HepG2 (cell line): ENCODE measurements around the gene SYNGAP1. TPM values are rescaled to one million over a fixed set of nuclear protein-coding genes. Genes with fewer than 3 reads are reported as not detected.
A peak's percentile ranks its signal among the peaks of the same experiment; 100 is the strongest.

Experiments used
- IKZF1 ChIP-seq: fragments of 450-650 bp; IDR thresholded peaks from 2 replicates; pipeline ENCODE4 v1.7.1; 2016
- NKX3-1 ChIP-seq: sonication (generic); formaldehyde crosslinking; IDR thresholded peaks from 2 replicates; pipeline ENCODE4 v1.5.0; 2020; ENCODE audit warnings: missing genetic modification reagents
- PCBP1 ChIP-seq: fragments of 200-400 bp; formaldehyde crosslinking; IDR thresholded peaks from 2 replicates; pipeline ENCODE4 v1.6.1; 2017; ENCODE audit warnings: mild to moderate bottlenecking, low read depth, low read length, borderline replicate concordance
- RAD21 ChIP-seq: fragments of 450-650 bp; formaldehyde crosslinking; IDR thresholded peaks from 2 replicates; pipeline ENCODE4 v1.5.0; 2020; ENCODE audit warnings: mild to moderate bottlenecking
- SMYD3 ChIP-seq: sonication (generic); formaldehyde crosslinking; IDR thresholded peaks from 2 replicates; pipeline ENCODE4 v1.8.1; 2023; ENCODE audit warnings: mild to moderate bottlenecking, missing genetic modification reagents
- SUZ12 ChIP-seq: fragments of 150-350 bp; IDR thresholded peaks from 2 replicates; pipeline ENCODE4 v1.6.1; 2014; ENCODE audit warnings: low read depth, low read length
- SYNCRIP ChIP-seq: fragments of 200-400 bp; formaldehyde crosslinking; IDR thresholded peaks from 2 replicates; pipeline ENCODE4 v1.6.1; 2018; ENCODE audit warnings: mild to moderate bottlenecking, low read depth, low read length; ENCODE audit not compliant: insufficient read depth
- ZBTB3 ChIP-seq: sonication (generic); formaldehyde crosslinking; IDR thresholded peaks from 2 replicates; pipeline ENCODE4 v1.4.0; 2020; ENCODE audit warnings: low read depth, mild to moderate bottlenecking, moderate library complexity, missing genetic modification reagents, borderline replicate concordance
- ZNF12 ChIP-seq: sonication (generic); formaldehyde crosslinking; IDR thresholded peaks from 2 replicates; pipeline ENCODE4 v1.5.0; 2020; ENCODE audit warnings: missing genetic modification reagents
- ZNF329 ChIP-seq: sonication (generic); formaldehyde crosslinking; IDR thresholded peaks from 2 replicates; pipeline ENCODE4 v1.9.0; 2021; ENCODE audit warnings: low read depth, mild to moderate bottlenecking, missing genetic modification reagents
- ZNF430 ChIP-seq: sonication (generic); formaldehyde crosslinking; IDR thresholded peaks from 2 replicates; pipeline ENCODE4 v1.9.0; 2021; ENCODE audit warnings: mild to moderate bottlenecking, missing genetic modification reagents
- ZNF883 ChIP-seq: sonication (generic); formaldehyde crosslinking; IDR thresholded peaks from 2 replicates; pipeline ENCODE4 v1.5.1; 2020; ENCODE audit warnings: mild to moderate bottlenecking, missing genetic modification reagents; ENCODE audit errors: not compliant biosample characterization
- polyA plus RNA-seq, 8 experiments: library from polyadenylated mRNA; depleted of rRNA in 3 of 8; stranded (reverse) in 7 of 8; unstranded in 1 of 8; fragments of >200 nt; fragmentation: Illumina TruSeq in 4 of 8; extraction: Trizol in 4 of 8; gene quantifications; 2 replicates each; pipeline versions ENCODE4 v1.2.1 to v1.2.3, GENCODE V29; 2011 to 2016; ENCODE audit warnings: low read depth in 4 of 8, missing spikeins in 1 of 8, mixed read lengths in 1 of 8; ENCODE audit not compliant: insufficient read depth in 1 of 8
- total RNA-seq, 5 experiments: library from RNA; depleted of rRNA; stranded (reverse); fragments of >200 nt; fragmentation: Illumina TruSeq; extraction: Trizol; gene quantifications; 2 replicates each; pipeline ENCODE4 v1.2.3, GENCODE V29; 2016; ENCODE audit warnings: low read depth in 1 of 5
- TF ChIP-seq, protein P1 (sequence below): sonication (generic); formaldehyde crosslinking; IDR thresholded peaks from 2 replicates; pipeline ENCODE4 v1.8.1; 2022; ENCODE audit warnings: low read depth, mild to moderate bottlenecking, missing genetic modification reagents
- TF ChIP-seq, protein P2 (sequence below): IDR thresholded peaks from 2 replicates; pipeline ENCODE4 v1.6.1; 2016; ENCODE audit warnings: low read depth, control low read depth
- TF ChIP-seq, protein P3 (sequence below): IDR thresholded peaks from 2 replicates; pipeline ENCODE4 v1.6.1; 2012; ENCODE audit warnings: low read depth, low read length, improper control_type of control experiment
- TF ChIP-seq, protein P4 (sequence below): sonication (generic); formaldehyde crosslinking; IDR thresholded peaks from 2 replicates; pipeline ENCODE4 v1.9.0; 2022; ENCODE audit warnings: low read depth, missing genetic modification reagents

Gene SYNGAP1
- total and polyA plus RNA-seq, 2 of the 13 experiments (the other 11 are each of a cell fraction or from before 2014, with no cell fraction given): 0.75 to 1.1 TPM

DNA sequence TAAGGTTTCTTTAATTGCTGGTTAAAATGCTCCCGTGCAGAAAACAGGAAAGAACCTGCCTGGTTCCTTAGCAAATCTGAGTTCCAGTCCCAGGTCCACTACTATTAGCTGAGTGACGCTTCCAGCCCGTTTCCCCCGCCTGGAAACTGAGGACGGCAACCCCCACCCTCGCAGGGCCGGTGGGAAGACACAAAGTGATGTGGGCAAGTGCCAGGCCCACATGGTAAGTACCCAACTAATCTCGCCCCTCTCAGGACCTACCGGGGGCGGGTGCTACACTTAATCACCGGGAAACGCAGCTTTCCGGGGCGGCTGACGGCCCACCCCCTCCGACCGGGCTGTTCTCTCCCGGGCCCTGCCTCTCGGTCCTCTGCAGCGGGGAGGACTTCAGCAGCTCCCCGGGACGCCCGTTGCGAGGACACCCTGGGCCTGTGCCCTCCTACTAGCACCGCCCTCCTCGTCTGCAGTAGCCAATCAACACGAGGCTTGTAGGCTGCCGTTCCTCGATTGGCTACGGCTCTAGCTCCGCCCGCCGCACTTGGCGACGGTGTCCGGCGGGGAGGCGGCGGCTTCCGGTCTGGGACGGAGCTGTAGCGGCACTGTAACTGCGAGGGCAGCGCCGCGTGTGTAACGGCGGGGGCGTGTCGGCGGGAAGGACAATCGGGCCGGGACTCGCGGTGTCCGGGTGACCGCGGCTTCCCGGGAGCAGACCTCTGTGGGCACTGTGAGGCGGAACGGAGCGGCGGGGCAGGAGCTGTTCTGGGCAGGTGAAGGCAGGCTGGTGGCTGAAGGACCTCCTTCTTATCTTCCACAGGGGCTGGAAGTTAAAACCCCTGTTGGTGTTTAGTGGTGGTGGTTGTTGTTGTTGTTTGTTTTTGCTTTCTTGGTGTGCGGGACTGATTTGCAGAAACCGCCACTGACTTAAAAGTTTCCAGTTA lies 34.4 kb downstream of the SYNGAP1 start, which contains the start of gene ZBTB9 (continued):
- TF ChIP-seq, protein P1, sequence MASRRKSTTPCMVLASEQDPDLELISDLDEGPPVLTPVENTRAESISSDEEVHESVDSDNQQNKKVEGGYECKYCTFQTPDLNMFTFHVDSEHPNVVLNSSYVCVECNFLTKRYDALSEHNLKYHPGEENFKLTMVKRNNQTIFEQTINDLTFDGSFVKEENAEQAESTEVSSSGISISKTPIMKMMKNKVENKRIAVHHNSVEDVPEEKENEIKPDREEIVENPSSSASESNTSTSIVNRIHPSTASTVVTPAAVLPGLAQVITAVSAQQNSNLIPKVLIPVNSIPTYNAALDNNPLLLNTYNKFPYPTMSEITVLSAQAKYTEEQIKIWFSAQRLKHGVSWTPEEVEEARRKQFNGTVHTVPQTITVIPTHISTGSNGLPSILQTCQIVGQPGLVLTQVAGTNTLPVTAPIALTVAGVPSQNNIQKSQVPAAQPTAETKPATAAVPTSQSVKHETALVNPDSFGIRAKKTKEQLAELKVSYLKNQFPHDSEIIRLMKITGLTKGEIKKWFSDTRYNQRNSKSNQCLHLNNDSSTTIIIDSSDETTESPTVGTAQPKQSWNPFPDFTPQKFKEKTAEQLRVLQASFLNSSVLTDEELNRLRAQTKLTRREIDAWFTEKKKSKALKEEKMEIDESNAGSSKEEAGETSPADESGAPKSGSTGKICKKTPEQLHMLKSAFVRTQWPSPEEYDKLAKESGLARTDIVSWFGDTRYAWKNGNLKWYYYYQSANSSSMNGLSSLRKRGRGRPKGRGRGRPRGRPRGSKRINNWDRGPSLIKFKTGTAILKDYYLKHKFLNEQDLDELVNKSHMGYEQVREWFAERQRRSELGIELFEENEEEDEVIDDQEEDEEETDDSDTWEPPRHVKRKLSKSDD (CRISPR knock-in tag): no peak; the same call in 1 of the 2 replicates
- TF ChIP-seq SUZ12 (no peak), NKX3-1 (CRISPR knock-in tag) (peak; percentile 45; the same call in 1 of the 2 replicates), SYNCRIP (no peak), ZNF430 (CRISPR knock-in tag) (peak; percentile 96), ZNF12 (CRISPR knock-in tag) (0 out of 2 replicates have a peak, but pooled peaks have one; percentile 56), PCBP1 (0 out of 2 replicates have a peak, but pooled peaks have one; percentile 68), ZBTB3 (CRISPR knock-in tag) (peak; percentile 82; the same call in 1 of the 2 replicates), SMYD3 (CRISPR knock-in tag) (0 out of 2 replicates have a peak, but pooled peaks have one; percentile 63), RAD21 (CRISPR knock-in tag) (0 out of 2 replicates have a peak, but pooled peaks have one; percentile 28), ZNF883 (CRISPR knock-in tag) (peak; percentile 86), ZNF329 (CRISPR knock-in tag) (peak; percentile 78; the same call in 1 of the 2 replicates), IKZF1 (no peak)
- TF ChIP-seq, protein P2, sequence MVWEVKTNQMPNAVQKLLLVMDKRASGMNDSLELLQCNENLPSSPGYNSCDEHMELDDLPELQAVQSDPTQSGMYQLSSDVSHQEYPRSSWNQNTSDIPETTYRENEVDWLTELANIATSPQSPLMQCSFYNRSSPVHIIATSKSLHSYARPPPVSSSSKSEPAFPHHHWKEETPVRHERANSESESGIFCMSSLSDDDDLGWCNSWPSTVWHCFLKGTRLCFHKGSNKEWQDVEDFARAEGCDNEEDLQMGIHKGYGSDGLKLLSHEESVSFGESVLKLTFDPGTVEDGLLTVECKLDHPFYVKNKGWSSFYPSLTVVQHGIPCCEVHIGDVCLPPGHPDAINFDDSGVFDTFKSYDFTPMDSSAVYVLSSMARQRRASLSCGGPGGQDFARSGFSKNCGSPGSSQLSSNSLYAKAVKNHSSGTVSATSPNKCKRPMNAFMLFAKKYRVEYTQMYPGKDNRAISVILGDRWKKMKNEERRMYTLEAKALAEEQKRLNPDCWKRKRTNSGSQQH (CRISPR knock-in tag): peak; percentile 95
- TF ChIP-seq, protein P3, sequence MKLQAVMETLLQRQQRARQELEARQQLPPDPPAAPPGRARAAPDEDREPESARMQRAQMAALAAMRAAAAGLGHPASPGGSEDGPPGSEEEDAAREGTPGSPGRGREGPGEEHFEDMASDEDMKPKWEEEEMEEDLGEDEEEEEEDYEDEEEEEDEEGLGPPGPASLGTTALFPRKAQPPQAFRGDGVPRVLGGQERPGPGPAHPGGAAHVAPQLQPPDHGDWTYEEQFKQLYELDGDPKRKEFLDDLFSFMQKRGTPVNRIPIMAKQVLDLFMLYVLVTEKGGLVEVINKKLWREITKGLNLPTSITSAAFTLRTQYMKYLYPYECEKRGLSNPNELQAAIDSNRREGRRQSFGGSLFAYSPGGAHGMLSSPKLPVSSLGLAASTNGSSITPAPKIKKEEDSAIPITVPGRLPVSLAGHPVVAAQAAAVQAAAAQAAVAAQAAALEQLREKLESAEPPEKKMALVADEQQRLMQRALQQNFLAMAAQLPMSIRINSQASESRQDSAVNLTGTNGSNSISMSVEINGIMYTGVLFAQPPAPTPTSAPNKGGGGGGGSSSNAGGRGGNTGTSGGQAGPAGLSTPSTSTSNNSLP: 0 out of 2 replicates have a peak, but pooled peaks have one; percentile 1
- TF ChIP-seq, protein P4, sequence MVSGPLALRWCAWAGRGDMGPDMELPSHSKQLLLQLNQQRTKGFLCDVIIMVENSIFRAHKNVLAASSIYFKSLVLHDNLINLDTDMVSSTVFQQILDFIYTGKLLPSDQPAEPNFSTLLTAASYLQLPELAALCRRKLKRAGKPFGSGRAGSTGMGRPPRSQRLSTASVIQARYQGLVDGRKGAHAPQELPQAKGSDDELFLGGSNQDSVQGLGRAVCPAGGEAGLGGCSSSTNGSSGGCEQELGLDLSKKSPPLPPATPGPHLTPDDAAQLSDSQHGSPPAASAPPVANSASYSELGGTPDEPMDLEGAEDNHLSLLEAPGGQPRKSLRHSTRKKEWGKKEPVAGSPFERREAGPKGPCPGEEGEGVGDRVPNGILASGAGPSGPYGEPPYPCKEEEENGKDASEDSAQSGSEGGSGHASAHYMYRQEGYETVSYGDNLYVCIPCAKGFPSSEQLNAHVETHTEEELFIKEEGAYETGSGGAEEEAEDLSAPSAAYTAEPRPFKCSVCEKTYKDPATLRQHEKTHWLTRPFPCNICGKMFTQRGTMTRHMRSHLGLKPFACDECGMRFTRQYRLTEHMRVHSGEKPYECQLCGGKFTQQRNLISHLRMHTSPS (CRISPR knock-in tag): no peak
